GM18909 (cell line): ENCODE data around the gene DOCK10.

Source experiments
- ATAC-seq: cut with Tn5 transposase; IDR thresholded peaks from one replicate; pipeline ENCODE4 v1.9.1; 2021; ENCODE audit warnings: mild to moderate bottlenecking; ENCODE audit not compliant: unreplicated experiment, poor library complexity

DOCK10 gene

DNA sequence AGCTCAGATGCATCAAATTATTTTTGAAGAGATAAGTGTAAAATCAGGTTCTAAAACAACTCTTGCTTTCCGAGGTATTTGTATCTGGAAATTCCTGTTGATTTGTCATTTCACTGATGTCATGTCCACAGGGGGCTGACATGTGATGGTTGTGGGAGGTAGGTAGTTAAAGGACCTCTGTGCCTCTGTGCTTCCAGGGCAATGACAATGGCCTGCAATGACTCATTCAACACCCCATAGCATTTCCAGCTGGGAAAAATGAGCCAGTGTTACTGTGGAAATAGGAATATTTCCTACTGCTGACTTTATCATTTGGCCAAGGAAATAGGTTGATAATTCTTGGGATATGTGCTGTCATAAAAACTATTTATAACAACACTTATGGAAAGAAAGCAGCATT, 239.9 kb downstream of the DOCK10 start:
- no peak for ATAC-seq

- ATAC-seq = no peak
These were observed 240.9 kb downstream of the DOCK10 start for GRCh38 chr2:224801360-224801759.

DNA sequence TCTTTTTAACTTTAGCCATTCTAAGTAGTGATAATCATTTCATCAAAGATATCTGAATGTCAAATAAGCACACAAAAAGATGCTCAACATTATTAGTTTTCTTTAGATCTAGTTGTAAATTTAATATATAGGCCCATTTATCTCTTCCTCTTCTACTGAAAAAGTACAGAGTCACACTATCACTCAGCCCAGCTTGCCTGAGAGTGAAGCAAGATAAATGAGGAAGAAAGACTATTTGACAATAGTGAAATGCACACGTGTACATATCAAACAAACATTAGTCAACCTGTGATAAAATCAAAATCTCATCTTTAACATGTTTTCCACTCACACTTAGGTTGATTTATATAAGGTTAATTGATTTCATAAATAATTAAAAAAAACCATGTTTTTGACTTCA, 242.6 kb downstream of the DOCK10 start:
- ATAC-seq = no peak

DNA sequence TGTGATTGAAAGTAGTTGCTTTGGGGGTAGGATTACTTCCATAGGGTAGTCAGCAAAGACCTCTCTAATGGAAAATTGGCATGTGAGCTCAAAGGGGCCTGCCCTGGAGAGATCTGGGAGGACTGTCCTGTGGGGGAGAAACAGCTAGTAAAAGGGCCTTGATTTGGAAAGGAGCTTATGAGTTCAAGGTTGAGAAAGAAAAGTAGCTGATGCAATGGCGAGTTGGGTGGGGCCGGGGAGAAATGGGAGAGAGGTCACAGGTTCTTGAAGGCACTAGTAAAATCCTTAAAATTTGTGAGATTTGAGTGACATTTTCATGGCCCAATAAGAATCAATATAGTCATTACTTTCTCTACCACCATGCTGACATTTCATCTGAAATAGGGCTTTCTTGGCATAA, 244.1 kb downstream of the DOCK10 start:
- ATAC-seq = no peak

GRCh38 chr2:224796695-224797305, 245.5 kb downstream of the DOCK10 start:
- no peak for ATAC-seq

- ATAC-seq = no peak
These were observed 248.3 kb downstream of the DOCK10 start for GRCh38 chr2:224793946-224794345.

- ATAC-seq = no peak
These were observed 255.4 kb downstream of the DOCK10 start for GRCh38 chr2:224786848-224787247.

DNA sequence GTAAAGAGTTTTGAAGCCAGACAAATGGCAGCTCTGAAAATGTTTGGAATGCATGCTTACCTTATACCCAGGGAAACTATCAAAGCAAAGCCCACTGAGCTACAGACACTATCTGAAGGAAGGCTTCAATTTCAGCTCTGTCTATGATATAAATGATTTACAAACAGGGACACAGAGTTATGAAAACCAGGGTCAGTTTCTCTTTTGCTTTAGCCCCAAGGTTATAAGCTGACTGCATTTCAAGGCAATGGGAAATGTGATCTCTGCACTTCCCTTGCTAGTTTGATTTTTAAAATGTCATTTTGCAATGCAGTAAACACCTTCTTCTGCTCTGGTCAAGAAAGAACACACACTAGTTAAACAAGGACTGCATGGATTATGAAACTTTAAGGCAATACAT, 260.9 kb downstream of the DOCK10 start:
- peak; percentile 81 for ATAC-seq

DNA sequence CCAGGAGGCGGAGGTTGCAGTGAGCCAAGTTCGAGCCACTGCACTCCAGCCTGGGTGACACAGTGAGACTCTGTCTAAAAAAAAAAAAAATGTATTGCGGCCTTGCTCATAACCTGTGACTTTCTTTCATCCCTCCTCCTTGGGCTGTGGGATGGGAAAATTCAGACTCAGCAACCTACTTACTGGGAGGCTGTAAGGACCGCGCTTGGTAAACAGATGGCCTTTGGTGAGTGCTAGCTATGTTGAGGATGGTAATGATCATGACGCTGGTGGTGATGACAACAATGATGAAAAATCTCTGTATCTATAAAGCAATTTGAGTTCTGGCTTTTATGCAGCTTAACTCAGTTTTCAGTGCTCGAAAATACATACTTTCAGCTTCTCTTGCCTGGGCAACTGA, 261.4 kb downstream of the DOCK10 start:
- ATAC-seq = no peak

DNA sequence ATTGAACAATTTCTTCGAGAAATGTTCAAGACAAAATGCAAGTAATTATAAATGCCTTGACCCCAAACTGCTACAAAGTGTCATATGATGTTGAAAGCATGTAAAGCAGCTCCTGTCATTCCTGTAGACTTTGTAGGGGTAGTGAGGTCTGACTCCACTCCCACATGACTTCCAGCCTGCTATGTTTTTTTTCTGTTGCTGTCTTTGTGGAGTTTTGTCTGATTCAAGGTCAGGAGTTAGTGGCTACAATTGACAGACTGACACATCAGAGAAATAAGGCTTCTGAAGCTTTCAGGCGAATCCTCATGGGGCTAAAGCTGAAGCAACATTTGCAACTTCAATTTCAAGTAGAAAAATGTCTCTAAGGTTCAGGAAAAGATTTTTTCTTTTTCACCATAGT, 262.2 kb downstream of the DOCK10 start:
- ATAC-seq = no peak

GRCh38 chr2:224778474-224778877, 263.8 kb downstream of the DOCK10 start:
- peak; percentile 62 for ATAC-seq

DNA sequence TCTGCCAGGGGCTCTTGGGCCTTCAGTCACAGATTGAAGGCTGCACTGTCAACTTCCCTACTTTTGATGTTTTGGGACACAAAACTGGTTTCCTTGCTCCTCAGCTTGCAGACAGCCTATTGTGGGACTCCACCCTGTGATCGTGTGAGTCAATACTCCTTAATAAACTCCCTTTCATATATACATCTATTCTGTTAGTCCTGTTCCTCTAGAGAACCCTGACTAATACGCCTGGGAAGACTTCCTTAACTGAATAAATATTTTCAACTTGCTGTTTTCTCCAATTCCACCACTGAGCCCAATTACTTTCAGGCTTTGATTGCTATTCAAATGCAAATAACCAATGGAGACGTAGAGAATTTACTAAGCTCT, 264.7 kb downstream of the DOCK10 start:
- ATAC-seq = no peak

DNA sequence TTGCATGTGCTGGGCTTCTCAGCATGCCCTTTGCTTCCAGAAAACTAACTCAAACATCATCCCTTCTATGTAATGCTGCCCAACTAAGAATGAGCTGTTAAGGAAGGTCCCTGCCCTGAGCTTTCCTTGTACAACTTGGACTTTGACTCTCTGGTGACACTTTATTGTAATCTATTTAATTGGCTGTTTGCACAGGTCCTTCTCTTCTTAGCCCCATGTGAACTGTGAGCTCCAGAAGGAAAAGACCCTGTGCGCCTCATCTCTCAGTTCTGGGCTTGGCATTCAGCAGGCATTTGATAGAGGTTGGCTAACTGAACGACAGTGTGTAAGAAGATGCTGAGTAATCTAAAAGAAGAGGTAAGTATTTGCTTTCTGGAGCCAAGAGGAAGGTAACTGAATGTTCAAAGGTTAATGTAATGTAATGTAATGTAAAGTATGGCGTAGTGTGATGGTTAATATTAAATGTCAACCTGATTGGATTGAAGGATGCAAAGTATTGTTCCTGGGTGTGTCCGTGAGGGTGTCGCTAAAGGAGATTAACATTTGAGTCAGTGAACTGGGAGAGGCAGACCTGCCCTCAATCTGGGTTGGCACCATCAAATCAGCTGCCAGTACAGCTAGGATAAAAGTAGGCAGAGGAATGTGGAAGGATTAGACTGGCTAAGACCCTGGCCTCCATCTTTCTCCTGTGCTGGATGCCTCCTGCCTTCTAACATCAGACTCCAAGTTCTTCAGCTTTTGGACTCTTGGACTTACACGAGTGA, 265.3 kb downstream of the DOCK10 start:
- no peak for ATAC-seq

DNA sequence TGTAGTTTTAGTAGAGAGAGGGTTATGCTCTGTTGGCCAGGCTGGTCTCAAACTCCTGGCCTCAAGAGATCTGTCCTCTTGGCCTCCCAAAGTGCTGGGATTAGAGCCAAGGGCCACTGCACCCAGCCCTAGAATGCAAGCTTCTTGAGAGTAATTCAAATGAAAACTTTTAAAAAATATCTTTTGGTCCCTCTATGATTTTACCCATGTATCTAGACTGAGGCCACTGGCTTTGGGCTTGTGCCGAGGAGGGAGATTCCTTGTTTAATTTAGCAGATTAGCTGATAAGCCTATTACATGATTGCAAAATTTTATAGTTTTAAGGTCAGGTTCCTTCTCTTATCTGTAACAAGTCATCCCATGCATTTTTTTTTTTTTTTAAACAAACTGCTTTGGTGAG, 266.6 kb downstream of the DOCK10 start:
- no peak for ATAC-seq

DNA sequence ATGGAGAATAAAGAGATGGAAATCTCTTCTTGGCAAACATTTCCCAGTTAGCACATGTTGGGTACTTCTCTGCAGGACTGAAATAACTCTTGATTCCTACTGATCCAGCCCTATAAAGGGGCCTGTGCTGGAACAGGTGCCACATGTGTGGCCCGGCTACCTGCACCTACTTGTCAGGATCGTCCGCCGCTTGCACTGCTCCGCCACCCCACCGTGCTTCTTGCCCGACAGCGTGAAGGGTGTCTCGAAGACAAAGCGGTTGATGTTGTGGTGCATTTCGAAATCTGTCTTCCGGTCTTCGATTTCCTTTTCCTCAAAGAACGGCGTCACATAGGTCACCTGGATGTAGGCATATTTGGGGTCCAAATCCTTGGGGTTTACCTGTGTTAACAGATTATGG, 267.5 kb downstream of the DOCK10 start:
- ATAC-seq = no peak

GRCh38 chr2:224772494-224772893, 269.8 kb downstream of the DOCK10 start:
- ATAC-seq = no peak

DNA sequence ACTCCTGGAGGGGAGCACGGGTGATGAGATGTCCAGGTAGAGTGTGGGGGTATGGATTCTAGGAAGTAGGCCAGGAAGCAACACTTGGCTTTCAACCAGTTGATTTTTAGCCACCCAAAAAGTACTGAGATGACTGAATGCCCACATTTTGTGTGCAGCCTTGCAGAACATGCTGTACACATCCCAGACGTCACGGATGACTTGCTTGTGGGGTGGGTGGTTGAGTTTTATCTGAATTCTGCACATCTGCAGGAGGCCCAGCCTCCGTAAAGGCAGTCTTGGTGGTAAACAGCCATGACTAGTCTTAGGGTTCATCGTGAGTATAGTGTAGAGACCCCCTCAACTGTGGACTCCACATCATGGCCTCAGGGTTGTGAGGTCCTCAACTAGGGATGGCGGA, 272.8 kb downstream of the DOCK10 start:
- ATAC-seq = peak; percentile 46

- ATAC-seq = peak; percentile 78
These were observed 277.6 kb downstream of the DOCK10 start for GRCh38 chr2:224764565-224765236.

GRCh38 chr2:224757934-224758548, 284.2 kb downstream of the DOCK10 start:
- no peak for ATAC-seq

- ATAC-seq = no peak
These were observed 288.3 kb downstream of the DOCK10 start for GRCh38 chr2:224753743-224754540.
